GM18861 (cell line): ENCODE data around the gene PATZ1.
A peak's percentile ranks its signal among the peaks of the same experiment; 100 is the strongest.
"Not testable (repeated sequence)": the region's sequence is repeated elsewhere in the genome, so short reads cannot be mapped to it uniquely, and the experiment has no call there.

ENCODE experiments used
- ATAC-seq: cut with Tn5 transposase; IDR thresholded peaks from one replicate; pipeline ENCODE4 v1.9.1; 2021; ENCODE audit not compliant: unreplicated experiment

Gene PATZ1

GRCh38 chr22:31314220-31314619, 31.9 kb downstream of the PATZ1 start:
- ATAC-seq = not testable (repeated sequence)

- no peak for ATAC-seq
Measured at GRCh38 chr22:31313366-31314147, 32.6 kb downstream of the PATZ1 start.

- no peak for ATAC-seq
Measured at GRCh38 chr22:31308181-31308580, 38.0 kb downstream of the PATZ1 start.

- no peak for ATAC-seq
Measured at GRCh38 chr22:31305194-31305593, 41.0 kb downstream of the PATZ1 start.

GRCh38 chr22:31302537-31302936, 43.6 kb downstream of the PATZ1 start:
- no peak for ATAC-seq

GRCh38 chr22:31302006-31302405, 44.1 kb downstream of the PATZ1 start:
- ATAC-seq = no peak

- ATAC-seq = no peak
Measured at GRCh38 chr22:31300896-31301295, 45.2 kb downstream of the PATZ1 start.

- ATAC-seq = no peak
Measured at GRCh38 chr22:31295831-31296657, 50.1 kb downstream of the PATZ1 start.

GRCh38 chr22:31295360-31295759, 50.8 kb downstream of the PATZ1 start:
- no peak for ATAC-seq

- peak; percentile 26 for ATAC-seq
Measured at GRCh38 chr22:31292236-31292989, 53.7 kb downstream of the PATZ1 start, which contains the start of gene PIK3IP1. Gene PIK3IP1, minus strand, starts transcription at chr22:31292488. Its CDS starts 144 bp downstream, at chr22:31292344.

- no peak for ATAC-seq
Measured at GRCh38 chr22:31291481-31292235, 54.5 kb downstream of the PATZ1 start.

GRCh38 chr22:31290494-31291471, 55.4 kb downstream of the PATZ1 start:
- ATAC-seq = peak; percentile 78

- ATAC-seq = no peak
Measured at GRCh38 chr22:31289344-31289743, 56.8 kb downstream of the PATZ1 start.

- ATAC-seq = no peak
Measured at GRCh38 chr22:31288496-31289240, 57.5 kb downstream of the PATZ1 start.

- no peak for ATAC-seq
Measured at GRCh38 chr22:31287818-31288495, 58.2 kb downstream of the PATZ1 start.

GRCh38 chr22:31286360-31287255, 59.5 kb downstream of the PATZ1 start:
- no peak for ATAC-seq
